ENCODE data around the gene FTSJ3. TPM values are rescaled to one million over a fixed set of nuclear protein-coding genes. Genes with fewer than 3 reads are reported as not detected.

The FTSJ3 gene
- total and polyA plus RNA-seq, 10 of the 15 experiments (the other 5 are each of a cell fraction or from before 2014, with no cell fraction given) = 17.2 to 79.2 (median 50.4) TPM

DNA sequence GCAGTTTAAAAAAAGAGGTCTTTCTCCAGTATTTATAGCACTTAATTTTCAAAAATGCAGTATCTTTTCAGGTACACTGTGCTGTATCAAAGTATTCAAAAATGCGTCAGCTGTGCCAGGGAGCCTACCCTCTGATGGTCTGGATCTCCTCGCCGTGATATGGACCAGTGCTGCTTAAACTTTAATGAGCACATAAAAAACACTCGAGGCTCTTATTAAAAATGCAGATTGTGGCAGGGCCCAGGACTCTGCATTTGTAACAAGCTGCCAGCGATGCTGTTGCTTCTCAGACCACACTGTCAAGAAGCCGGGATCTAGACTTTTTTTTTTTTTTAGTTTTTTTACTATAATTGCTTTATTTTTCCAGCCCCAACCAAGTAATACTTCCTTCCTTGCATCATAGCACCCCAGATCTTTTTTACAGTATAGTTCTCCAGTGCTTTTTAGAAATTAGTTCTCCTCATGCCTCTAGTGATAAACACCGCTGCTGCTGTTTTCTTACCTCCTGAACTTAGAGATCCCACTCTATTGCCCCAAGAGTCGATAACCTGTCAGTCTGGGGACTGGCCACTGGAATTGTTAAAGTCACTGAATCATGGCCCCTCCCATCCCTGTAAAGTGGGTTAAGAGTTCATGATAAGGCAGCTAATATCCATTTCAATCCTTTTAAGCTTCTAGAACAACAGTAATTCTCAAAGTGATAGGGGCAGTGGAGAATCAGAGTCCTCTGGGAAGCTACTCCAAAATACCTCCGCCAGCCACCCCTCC, 16.6 kb upstream of the FTSJ3 start:
- POLR2A ChIA-PET = interaction anchor here (0.6 to 3.5 kb wide), 23 partner anchors 13 to 1073 kb away, joined by 3 to 24 read pairs (median 5); partner anchors contain the start of genes CCDC47, DDX42, FTSJ3 and MAP3K3
- in situ Hi-C loops (cut with MboI) = loop anchor here (10.0 to 25.0 kb wide), 2 partner anchors 407 to 661 kb away; partner anchors contain the start of genes CEP95, CYB561 and DDX5
- no peak for TF ChIP-seq NR2F1 (conservative IDR thresholded peaks at IDR 0.05)
- no peak for TF ChIP-seq NR2C1 (IDR thresholded peaks at IDR 0.05)
- TF ChIP-seq JUND (IDR thresholded peaks at IDR 0.05; ENCODE audit: low read depth, low read length) = no peak
- TF ChIP-seq, protein P1, sequence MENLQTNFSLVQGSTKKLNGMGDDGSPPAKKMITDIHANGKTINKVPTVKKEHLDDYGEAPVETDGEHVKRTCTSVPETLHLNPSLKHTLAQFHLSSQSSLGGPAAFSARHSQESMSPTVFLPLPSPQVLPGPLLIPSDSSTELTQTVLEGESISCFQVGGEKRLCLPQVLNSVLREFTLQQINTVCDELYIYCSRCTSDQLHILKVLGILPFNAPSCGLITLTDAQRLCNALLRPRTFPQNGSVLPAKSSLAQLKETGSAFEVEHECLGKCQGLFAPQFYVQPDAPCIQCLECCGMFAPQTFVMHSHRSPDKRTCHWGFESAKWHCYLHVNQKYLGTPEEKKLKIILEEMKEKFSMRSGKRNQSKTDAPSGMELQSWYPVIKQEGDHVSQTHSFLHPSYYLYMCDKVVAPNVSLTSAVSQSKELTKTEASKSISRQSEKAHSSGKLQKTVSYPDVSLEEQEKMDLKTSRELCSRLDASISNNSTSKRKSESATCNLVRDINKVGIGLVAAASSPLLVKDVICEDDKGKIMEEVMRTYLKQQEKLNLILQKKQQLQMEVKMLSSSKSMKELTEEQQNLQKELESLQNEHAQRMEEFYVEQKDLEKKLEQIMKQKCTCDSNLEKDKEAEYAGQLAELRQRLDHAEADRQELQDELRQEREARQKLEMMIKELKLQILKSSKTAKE (IDR thresholded peaks at IDR 0.05; ENCODE audit: low read depth, poor library complexity, severe bottlenecking) = no peak
- TF ChIP-seq POLR2AphosphoS5 (IDR thresholded peaks at IDR 0.05; ENCODE audit: low read length) = no peak
- no peak for TF ChIP-seq REST (IDR thresholded peaks at IDR 0.05; ENCODE audit: low read depth, low read length)
- TF ChIP-seq RBBP5 (conservative IDR thresholded peaks at IDR 0.05) = no peak
- TF ChIP-seq HSF1 (IDR thresholded peaks at IDR 0.05; ENCODE audit: low read depth, low read length) = no peak
- TF ChIP-seq ZZZ3 (IDR thresholded peaks at IDR 0.05; ENCODE audit: control insufficient read depth, insufficient read length, low read depth) = no peak
- TF ChIP-seq, protein P2, sequence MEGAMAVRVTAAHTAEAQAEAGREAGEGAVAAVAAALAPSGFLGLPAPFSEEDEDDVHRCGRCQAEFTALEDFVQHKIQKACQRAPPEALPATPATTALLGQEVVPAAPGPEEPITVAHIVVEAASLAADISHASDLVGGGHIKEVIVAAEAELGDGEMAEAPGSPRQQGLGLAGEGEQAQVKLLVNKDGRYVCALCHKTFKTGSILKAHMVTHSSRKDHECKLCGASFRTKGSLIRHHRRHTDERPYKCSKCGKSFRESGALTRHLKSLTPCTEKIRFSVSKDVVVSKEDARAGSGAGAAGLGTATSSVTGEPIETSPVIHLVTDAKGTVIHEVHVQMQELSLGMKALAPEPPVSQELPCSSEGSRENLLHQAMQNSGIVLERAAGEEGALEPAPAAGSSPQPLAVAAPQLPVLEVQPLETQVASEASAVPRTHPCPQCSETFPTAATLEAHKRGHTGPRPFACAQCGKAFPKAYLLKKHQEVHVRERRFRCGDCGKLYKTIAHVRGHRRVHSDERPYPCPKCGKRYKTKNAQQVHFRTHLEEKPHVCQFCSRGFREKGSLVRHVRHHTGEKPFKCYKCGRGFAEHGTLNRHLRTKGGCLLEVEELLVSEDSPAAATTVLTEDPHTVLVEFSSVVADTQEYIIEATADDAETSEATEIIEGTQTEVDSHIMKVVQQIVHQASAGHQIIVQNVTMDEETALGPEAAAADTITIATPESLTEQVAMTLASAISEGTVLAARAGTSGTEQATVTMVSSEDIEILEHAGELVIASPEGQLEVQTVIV (IDR thresholded peaks at IDR 0.05; ENCODE audit: borderline replicate concordance, partially characterized antibody) = no peak
- TF ChIP-seq HCFC1 (IDR thresholded peaks at IDR 0.05; ENCODE audit: low read length) = no peak

More for the DNA sequence above, 16.6 kb upstream of the FTSJ3 start:
- Histone ChIP-seq H2AFZ (ENCODE audit: control insufficient read depth, low read depth, low read length) (peak overlapping the region; percentile 81), H3K9me3 (replicated peaks; ENCODE audit: control insufficient read depth, insufficient read depth, low read length) (peaks cover 5% of the 10 kb centered on the region; the same call in 2 of the 3 replicates), H3K4me1 (ENCODE audit: control insufficient read depth, insufficient read depth, low read length) (peaks cover 23% of the 10 kb centered on the region), H3K36me3 (ENCODE audit: control insufficient read depth in 2 of 2, insufficient read depth in 2 of 2, low read length in 1 of 2) (no peaks in the 10 kb centered on the region), H3K79me2 (ENCODE audit: control insufficient read depth, insufficient read depth, low read length) (peaks cover 35% of the 10 kb centered on the region), H3K4me2 (ENCODE audit: control insufficient read depth, insufficient read depth) (peak overlapping the region; percentile 86), H4K20me1 (ENCODE audit: control insufficient read depth, insufficient read depth) (no peaks in the 10 kb centered on the region), H3K27ac (ENCODE audit: control insufficient read depth, insufficient read depth) (peak overlapping the region; percentile 80), H3K27me3 (replicated peaks in 1 of 2; ENCODE audit: control insufficient read depth in 2 of 2, insufficient read depth in 2 of 2, low read length in 1 of 2) (no peaks in the 10 kb centered on the region), H3K9ac (ENCODE audit: control insufficient read depth, insufficient read depth, low read length) (peak overlapping the region; percentile 83), H3K4me3 (peak overlapping the region; percentile 86; the same call in 1 of the 2 replicates)
- FAIRE-seq (no peak), ATAC-seq (no peak), DNase-seq (ENCODE audit: low read depth, low spot score) (no peak)
- WGBS (ENCODE audit: insufficient coverage, insufficient replicate concordance, low lambda C conversion rate, missing lambda C conversion rate) = 39% methylated on average over 9 of the region's 9 CpGs
- RAD21 ChIA-PET (ENCODE audit: unreplicated experiment) = interaction anchor here (0.6 to 1.2 kb wide), 5 partner anchors 84 to 230 kb away, joined by 3 to 8 read pairs (median 4); partner anchors contain the start of gene MAP3K3
- SMC1A ChIA-PET (ENCODE audit: uncharacterized antibody, unreplicated experiment) = interaction anchor here (0.5 to 2.0 kb wide), 5 partner anchors 14 to 296 kb away, joined by 3 to 8 read pairs (median 3); no protein-coding TSS in a partner anchor
- no TSS peak for BruUV-seq (replicated peaks)
- CTCF ChIA-PET = interaction anchor here (0.6 to 7.0 kb wide), 14 partner anchors 10 to 413 kb away, joined by 3 to 51 read pairs (median 4); no protein-coding TSS in a partner anchor
- intact Hi-C loops (cut with micrococcal nuclease; ENCODE audit: unreplicated experiment) = loop anchor here (2.0 to 5.0 kb wide), 3 partner anchors 72 to 147 kb away; partner anchors contain the start of genes CCDC47, DDX42 and STRADA
